K562 (cell line): ENCODE results near the gene HYAL3. TPM values are rescaled to one million over a fixed set of nuclear protein-coding genes. Genes with fewer than 3 reads are reported as not detected.
A peak's percentile ranks its signal among the peaks of the same experiment; 100 is the strongest.
"Not testable (repeated sequence)": the region's sequence is repeated elsewhere in the genome, so short reads cannot be mapped to it uniquely, and the experiment has no call there.

Source experiments
- ATAC-seq: fragments of 200-7000 bp; cut with Tn5 transposase; 3 replicates; pipeline ENCODE4 v1.9.1; 2020; ENCODE audit warnings: moderate library complexity
- BruUV-seq: library from RNA; stranded (reverse); fragments of 400-500 nt; replicated peaks from 2 replicates; lab custom pipeline; 2021; lab: Mats Ljungman, UMichigan
- CTCF ChIA-PET: fragments of 300-600 bp; formaldehyde crosslinking; extraction: SDS; loops from one replicate; lab custom pipeline; 2021; ENCODE audit warnings: low intra/inter-chr PET ratio; lab: Yijun Ruan, JAX
- POLR2A ChIA-PET: fragments of 300-600, 350-650 bp; sonication (Branson Sonifier 250); formaldehyde crosslinking; extraction: SDS; loops from one replicate; lab custom pipeline; 2021; ENCODE audit warnings: antibody characterized with exemption, inconsistent platforms; lab: Yijun Ruan, JAX
- DNase-seq, 4 experiments: peaks; one replicate each; pipeline versions ENCODE4 v3.0.0 to v3.0.0-alpha.2; 2011 to 2018; ENCODE audit warnings: low spot score in 3 of 4, mixed read lengths in 3 of 4; ENCODE audit errors: extremely low read depth in 1 of 4
- FAIRE-seq: peaks from 2 replicates; lab custom pipeline; 2011; peaks lifted over from hg19 to GRCh38; lab: Jason Lieb, UNC
- H2AFZ ChIP-seq: 2 replicates; pipeline ENCODE4 v1.6.0; 2011; ENCODE audit warnings: low read depth, low read length, control low read depth, inconsistent platforms
- H3K27ac ChIP-seq: fragments of 200-600 bp; 3 replicates; pipeline ENCODE4 v1.8.0; 2011; ENCODE audit warnings: low read depth, mild to moderate bottlenecking, control low read depth, inconsistent platforms, low read length, moderate library complexity, mixed read lengths; ENCODE audit errors: extremely low read depth
- H3K27me3 ChIP-seq, 2 experiments: fragments of 300-600 bp in 1 of 2; 2 replicates in 1 of 2; 3 replicates in 1 of 2; pipeline versions ENCODE4 v1.6.0 to v1.8.0; 2011; ENCODE audit warnings: inconsistent platforms in 2 of 2, low read length in 2 of 2, mild to moderate bottlenecking in 1 of 2, mixed read lengths in 1 of 2, moderate library complexity in 1 of 2; ENCODE audit not compliant: control insufficient read depth in 2 of 2, insufficient read depth in 2 of 2
- H3K36me3 ChIP-seq: fragments of 300-600 bp; 3 replicates; pipeline ENCODE4 v1.8.0; 2011; ENCODE audit warnings: mild to moderate bottlenecking, low read length, inconsistent platforms; ENCODE audit not compliant: control insufficient read depth, insufficient read depth
- H3K4me1 ChIP-seq, 2 experiments: fragments of 200-600 bp in 1 of 2; replicated peaks in 1 of 2; 2 replicates in 1 of 2; 3 replicates in 1 of 2; pipeline versions ENCODE4 v1.5.1 to v1.8.0; 2011; ENCODE audit warnings: inconsistent platforms in 2 of 2, low read length in 2 of 2, mild to moderate bottlenecking in 1 of 2, mixed read lengths in 1 of 2, moderate library complexity in 1 of 2; ENCODE audit not compliant: control insufficient read depth in 2 of 2, insufficient read depth in 2 of 2
- H3K4me2 ChIP-seq: 2 replicates; pipeline ENCODE4 v1.6.1; 2011; ENCODE audit warnings: low read length, control low read depth, inconsistent platforms, mixed read lengths; ENCODE audit not compliant: insufficient read depth
- H3K4me3 ChIP-seq: fragments of 200-600 bp; sonication (generic), shearing (Covaris generic); 2 replicates; pipeline ENCODE4 v1.5.1; 2016; ENCODE audit warnings: control low read depth, inconsistent platforms
- H3K79me2 ChIP-seq: fragments of 200-600 bp; 3 replicates; pipeline ENCODE4 v1.8.0; 2011; ENCODE audit warnings: low read length, inconsistent platforms; ENCODE audit not compliant: control insufficient read depth, insufficient read depth
- H3K9ac ChIP-seq, 2 experiments: 2 replicates each; pipeline versions ENCODE4 v1.6.0 to v1.6.1; 2011; ENCODE audit warnings: low read depth in 2 of 2, low read length in 2 of 2, control low read depth in 1 of 2, inconsistent platforms in 1 of 2, mild to moderate bottlenecking in 1 of 2, mixed read lengths in 1 of 2; ENCODE audit not compliant: insufficient read depth in 1 of 2
- H3K9me1 ChIP-seq: one replicate; pipeline ENCODE4 v1.6.0; 2011; ENCODE audit warnings: inconsistent platforms, mild to moderate bottlenecking, low read length, moderate library complexity; ENCODE audit not compliant: control insufficient read depth, insufficient read depth
- H3K9me3 ChIP-seq: replicated peaks from 2 replicates; pipeline ENCODE4 v1.5.1; 2011; ENCODE audit warnings: low read depth, low read length, inconsistent platforms; ENCODE audit not compliant: control insufficient read depth, insufficient read depth
- H4K20me1 ChIP-seq: replicated peaks from 2 replicates; pipeline ENCODE4 v1.6.1; 2011; ENCODE audit warnings: low read length, inconsistent platforms, mixed read lengths; ENCODE audit not compliant: control insufficient read depth, insufficient read depth
- CTCF ChIP-seq, 3 experiments: IDR thresholded peaks in 2 of 3; conservative IDR thresholded peaks in 1 of 3; 2 replicates each; pipeline ENCODE4 v1.5.1; 2011 to 2012; ENCODE audit warnings: low read length in 3 of 3, mild to moderate bottlenecking in 3 of 3, control low read depth in 2 of 3, improper control_type of control experiment in 1 of 3, inconsistent platforms in 1 of 3, low read depth in 1 of 3, mixed read lengths in 1 of 3, moderate library complexity in 1 of 3; ENCODE audit not compliant: insufficient read depth in 2 of 3
- RB1 ChIP-seq: fragments of 450-650 bp; IDR thresholded peaks from 2 replicates; pipeline ENCODE4 v1.6.1; 2017; ENCODE audit warnings: low read depth, mild to moderate bottlenecking
- WGBS: fragments of 100-300 bp; shearing (Covaris generic); methylation state at CpG from one replicate; pipeline ENCODE4 v1.1.6; 2016; ENCODE audit warnings: low coverage, mixed read lengths; ENCODE audit not compliant: insufficient coverage; ENCODE audit errors: missing lambda C conversion rate; 5-methylcytosine and 5-hydroxymethylcytosine counted together
- in situ Hi-C: fragments of 300-500 bp; cut with MboI; formaldehyde crosslinking; loops from 4 replicates; pipeline ENCODE4 v1.15.0; 2018; ENCODE audit warnings: inconsistent platforms, mixed read lengths
- intact Hi-C: fragments of 100-400 bp; cut with micrococcal nuclease; formaldehyde crosslinking; loops from 2 replicates; pipeline ENCODE4 v1.14.2; 2022
- polyA plus RNA-seq, 8 experiments: library from polyadenylated mRNA; depleted of rRNA in 4 of 8; stranded (reverse) in 5 of 8; unstranded in 3 of 8; fragments of >200 nt; fragmentation: Nextera tagmentation in 2 of 8; fragmentation: Illumina TruSeq in 1 of 8; extraction: Ambion mirVana in 2 of 8; extraction: Trizol in 1 of 8; gene quantifications; 2 replicates each; pipeline versions ENCODE4 v1.2.1 to v1.2.3, GENCODE V29; 2011 to 2014; ENCODE audit warnings: inconsistent platforms in 1 of 8, missing spikeins in 1 of 8
- total RNA-seq, 7 experiments: library from RNA; depleted of rRNA in 6 of 7; stranded (reverse); fragments of >200 nt in 6 of 7; fragmentation: Illumina TruSeq in 2 of 7; extraction: Trizol in 2 of 7; gene quantifications; 2 replicates each; pipeline versions ENCODE4 v1.2.1 to v1.2.3, GENCODE V29; 2011 to 2021; ENCODE audit warnings: low replicate concordance in 1 of 7

Gene HYAL3
- total and polyA plus RNA-seq, 9 of the 15 experiments (the other 6 are each of a cell fraction or from before 2014, with no cell fraction given): 0.38 to 9.1 (median 6.8) TPM

- TF ChIP-seq CTCF (IDR thresholded peaks at IDR 0.05 in 2 of 3, conservative IDR thresholded peaks at IDR 0.05 in 1 of 3; ENCODE audit: insufficient read depth in 2 of 3, low read depth in 1 of 3, low read length in 3 of 3) (peak; percentile 89 to 94 (median 94)), RB1 (peak; percentile 52)
Observed at GRCh38 chr3:50272911-50273688, 26.1 kb downstream of the HYAL3 start (continued).

GRCh38 chr3:50272538-50272910, 26.7 kb downstream of the HYAL3 start:
- BruUV-seq, H3K9me1 ChIP-seq, H3K9ac ChIP-seq, H4K20me1 ChIP-seq, FAIRE-seq, H3K9me3 ChIP-seq, H3K79me2 ChIP-seq, DNase-seq, H3K4me3 ChIP-seq, H3K36me3 ChIP-seq, ATAC-seq, H3K27me3 ChIP-seq, H3K27ac ChIP-seq: not testable (repeated sequence)
- in situ Hi-C loops (loop anchor here (5.0 kb wide), 2 partner anchors 45 to 80 kb away; partner anchors contain the start of gene GNAT1), intact Hi-C loops (loop anchor here (5.0 kb wide), 1 partner anchor 150 kb away; no protein-coding TSS in a partner anchor)
- peaks cover 4 to 64% of the 10 kb centered on the region in 2 experiments; a peak in 3 of 5 replicates for H3K4me1 ChIP-seq
- H3K4me2 ChIP-seq: peak overlapping the region; percentile 88; the same call in 1 of the 2 replicates
- peak overlapping the region; percentile 96 for H2AFZ ChIP-seq
- CTCF ChIA-PET: interaction anchor here (0.7 to 4.1 kb wide), 7 partner anchors 12 to 279 kb away, joined by 3 to 37 read pairs (median 7); partner anchors contain the start of gene GNAT1
- POLR2A ChIA-PET: interaction anchor here (1.3 kb wide), 1 partner anchor 56 kb away, joined by 4 read pairs; the partner anchor contains the start of gene TUSC2
- 39% methylated on average over 8 of the region's 10 CpGs for WGBS
